Glomerular visceral epithelial cell (primary cell): Measurements from ENCODE around the gene DNAL4.
"Not testable (repeated sequence)": the region's sequence is repeated elsewhere in the genome, so short reads cannot be mapped to it uniquely, and the experiment has no call there.

Source experiments
- DNase-seq: peaks from one replicate; pipeline ENCODE4 v3.0.0-alpha.2; 2016; ENCODE audit errors: extremely low spot score

Gene DNAL4

DNA sequence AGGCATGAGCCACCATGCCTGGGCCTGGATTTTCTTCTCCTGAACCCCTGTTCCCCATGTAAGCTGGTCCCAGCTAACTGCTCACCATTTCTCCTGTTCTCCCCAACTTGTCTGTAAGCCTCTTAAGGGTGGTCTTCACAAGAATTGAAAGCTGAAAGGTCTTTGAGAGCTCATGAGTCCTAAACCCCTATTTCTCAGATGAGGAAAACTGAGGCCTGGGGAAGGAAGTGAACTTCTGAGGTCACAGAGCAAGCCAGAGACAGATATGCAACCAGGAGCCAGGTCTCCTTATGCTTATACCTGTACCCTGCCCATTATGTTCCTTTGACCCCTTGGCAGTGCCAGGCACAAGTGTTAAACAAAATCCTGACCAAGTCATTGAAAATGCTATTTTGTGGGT is 33.6 kb upstream of the DNAL4 start:
- DNase-seq: no peak

DNA sequence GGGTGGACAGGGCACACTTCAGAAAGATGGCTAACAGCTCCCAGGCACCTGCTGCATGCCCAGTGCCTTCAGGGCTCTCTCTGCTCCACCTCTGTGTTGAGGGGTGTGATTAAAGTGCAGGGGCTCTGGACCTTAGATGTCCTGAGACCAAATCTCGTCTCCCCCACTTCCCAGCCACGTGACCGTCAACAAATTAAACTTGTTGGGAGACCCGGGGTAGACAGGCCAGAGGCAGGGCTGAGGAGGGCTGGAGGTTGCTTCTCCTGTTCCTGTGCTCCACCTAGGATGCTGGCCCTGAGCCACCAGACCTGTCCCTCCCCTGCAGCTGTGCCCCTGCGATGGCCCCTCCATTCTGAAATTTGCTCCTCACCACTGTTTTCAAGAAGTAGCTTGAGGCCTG is 32.9 kb upstream of the DNAL4 start:
- DNase-seq: no peak

GRCh38 chr22:38826386-38826785 is 32.4 kb upstream of the DNAL4 start:
- no peak for DNase-seq

DNA sequence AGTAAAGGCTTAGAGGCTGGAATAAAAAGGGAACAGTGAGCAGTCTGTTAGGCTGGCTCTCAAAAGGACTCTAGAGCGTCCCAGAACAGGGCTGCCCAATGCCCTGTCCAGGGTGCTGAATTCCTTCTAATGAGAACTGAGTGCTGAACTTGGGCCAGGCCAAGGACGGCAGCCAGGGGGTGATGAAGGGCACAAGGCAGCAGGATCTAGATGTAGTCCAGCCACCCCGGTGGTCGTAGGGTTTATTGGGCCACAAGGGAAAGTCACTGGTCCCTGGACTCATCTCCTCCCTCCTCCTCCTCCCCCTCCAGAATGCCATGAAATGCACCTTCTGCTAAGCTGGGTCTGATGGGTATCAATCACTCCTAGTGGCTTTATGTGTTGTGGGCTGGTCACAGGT is 30.6 kb upstream of the DNAL4 start:
- peak; percentile 60 for DNase-seq

DNA sequence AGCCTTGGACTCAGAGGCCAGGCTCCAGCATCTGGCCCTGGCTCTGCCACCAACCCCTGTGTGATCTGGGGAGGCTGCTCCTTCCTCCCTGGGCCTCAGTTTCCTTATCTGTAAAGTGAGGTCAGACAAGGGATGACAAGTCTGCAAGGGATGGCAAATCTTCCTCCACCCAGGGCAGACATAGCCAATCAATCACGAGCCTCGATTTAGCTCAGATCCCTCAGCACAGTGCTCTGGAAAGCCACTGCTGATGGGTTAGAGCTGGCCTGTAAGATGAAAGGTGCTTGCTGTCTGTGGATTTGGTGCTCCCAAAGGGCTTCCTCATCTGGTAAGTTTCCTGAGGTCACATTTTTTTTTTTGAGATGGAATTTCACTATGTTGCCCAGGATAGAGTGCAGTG is 29.7 kb upstream of the DNAL4 start:
- DNase-seq: no peak

DNA sequence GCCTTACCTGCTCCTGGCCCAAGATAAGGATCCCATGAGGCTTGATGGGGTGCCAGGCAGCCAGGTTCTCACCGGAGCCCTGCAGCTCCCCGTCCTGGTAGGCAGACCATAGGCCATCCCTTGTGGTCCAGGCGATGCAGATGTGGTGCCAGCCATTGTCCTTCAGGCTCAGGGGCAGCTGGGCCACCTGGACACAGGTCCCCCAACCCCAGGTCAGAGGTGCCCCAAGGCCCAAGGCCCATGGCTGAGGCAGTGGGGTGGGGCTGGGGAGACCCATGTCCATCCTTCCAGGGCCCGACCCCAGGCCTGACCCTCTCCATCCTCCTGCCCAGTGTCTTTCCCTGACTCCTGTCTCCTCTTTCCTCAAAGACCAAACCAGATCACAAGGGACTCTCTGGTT is 29.1 kb upstream of the DNAL4 start:
- no peak for DNase-seq

DNA sequence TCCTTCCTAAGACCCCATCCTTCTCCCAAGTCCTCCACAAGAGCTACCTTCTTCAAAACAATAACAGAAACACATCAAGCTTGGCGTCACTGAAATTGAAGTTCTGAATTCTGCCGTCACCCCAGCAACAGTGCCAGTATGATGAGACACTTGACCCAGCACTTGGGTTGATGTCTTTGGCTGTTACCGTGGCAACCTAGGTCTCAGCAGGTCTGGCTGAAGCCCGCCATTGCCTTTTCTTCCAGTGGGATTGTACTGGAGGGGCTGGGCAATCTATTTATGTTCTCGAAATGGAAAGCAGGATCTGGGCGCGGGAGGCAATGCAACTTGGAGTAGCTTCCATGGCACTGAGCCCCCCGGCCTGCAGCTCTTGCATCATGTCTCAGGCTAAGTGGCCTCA is 26.1 kb upstream of the DNAL4 start:
- DNase-seq: no peak

DNA sequence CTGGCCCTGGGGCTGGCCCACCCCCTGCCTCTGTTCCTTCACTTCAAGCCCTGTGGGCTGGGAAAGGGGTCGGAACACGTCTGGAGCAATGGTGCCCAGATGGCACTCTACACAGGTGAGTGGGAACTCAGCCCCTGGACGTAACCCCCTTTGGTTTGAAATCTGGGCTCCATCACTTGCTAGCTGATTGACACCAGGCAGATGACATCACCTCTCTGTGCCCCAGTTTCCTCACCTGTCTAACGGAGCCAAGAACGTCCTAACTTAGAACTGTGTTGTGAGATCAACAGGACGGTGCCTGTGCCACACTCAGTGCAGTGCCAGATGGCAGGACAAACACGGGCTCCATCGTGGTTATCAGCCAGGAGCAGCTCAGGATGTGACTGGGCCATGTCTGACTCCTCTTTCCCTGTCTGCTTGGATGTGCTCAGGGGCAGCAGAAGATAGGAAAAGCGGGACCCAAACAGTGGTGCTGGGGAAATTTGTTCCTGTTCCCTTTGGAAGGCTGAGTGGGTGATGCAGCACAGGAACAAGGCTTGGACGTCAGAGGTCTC is 25.5 kb upstream of the DNAL4 start:
- DNase-seq: no peak

DNA sequence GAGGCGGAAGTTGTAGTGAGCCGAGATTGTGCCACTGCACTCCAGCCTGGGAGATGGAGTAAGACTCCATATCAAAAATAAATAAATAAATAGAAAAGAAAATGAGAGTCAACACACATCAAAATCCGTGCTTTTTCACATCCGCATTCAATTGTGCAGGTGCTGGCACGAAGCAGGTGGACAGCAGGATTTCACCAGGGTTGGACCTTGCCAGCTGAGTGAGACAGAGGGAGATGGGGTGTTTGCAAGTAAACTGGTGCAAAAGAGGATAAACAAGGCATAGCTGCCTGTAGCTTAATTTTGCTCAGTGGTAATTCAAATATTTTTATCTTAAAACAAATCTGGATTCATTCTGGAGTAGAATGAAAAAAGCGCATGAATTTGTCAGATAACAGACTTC is 23.3 kb upstream of the DNAL4 start:
- no peak for DNase-seq

DNA sequence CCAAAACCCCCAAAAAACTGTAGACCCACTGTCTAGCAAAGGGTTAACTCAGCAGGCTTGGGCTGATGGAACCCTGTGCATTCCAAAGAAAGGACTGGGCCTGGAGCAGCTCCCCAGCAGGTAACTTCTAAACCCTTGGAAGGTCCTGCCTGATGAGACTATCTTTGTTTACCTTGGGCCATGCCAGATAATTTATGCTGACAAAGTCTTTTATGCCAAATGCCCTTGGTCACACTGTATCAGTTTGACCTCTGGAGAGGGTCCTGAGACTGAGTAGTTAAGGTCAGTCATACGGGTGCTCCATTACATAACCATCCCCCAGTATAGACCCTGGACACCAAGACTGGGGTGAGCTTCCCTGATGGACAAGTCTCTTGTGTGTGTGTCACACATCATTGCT is 21.9 kb upstream of the DNAL4 start:
- DNase-seq: no peak

DNA sequence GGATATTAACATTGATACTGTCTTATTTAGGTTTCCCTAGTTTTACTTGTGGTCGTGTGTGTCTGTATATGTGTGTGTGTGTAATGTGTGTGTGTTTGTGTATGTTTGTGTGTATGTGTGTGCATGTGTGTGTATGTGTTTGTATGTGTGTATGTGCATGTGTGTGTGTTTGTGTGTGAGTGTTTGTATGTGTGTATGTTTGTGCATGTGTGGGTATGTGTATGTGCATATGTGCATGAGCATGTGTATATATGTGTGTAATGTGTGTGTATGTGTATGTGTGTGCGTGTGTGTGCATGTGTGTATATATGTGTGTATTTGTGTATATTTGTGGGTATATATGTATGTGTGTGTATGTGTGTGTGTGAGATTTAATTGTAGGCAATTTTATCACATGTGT is 17.3 kb upstream of the DNAL4 start:
- DNase-seq: no peak

GRCh38 chr22:38805041-38805593 is 11.2 kb upstream of the DNAL4 start:
- DNase-seq: not testable (repeated sequence)

GRCh38 chr22:38802671-38803121 is 8.8 kb upstream of the DNAL4 start:
- DNase-seq: peak; percentile 82

GRCh38 chr22:38799265-38800002 is 5.5 kb upstream of the DNAL4 start:
- no peak for DNase-seq

DNA sequence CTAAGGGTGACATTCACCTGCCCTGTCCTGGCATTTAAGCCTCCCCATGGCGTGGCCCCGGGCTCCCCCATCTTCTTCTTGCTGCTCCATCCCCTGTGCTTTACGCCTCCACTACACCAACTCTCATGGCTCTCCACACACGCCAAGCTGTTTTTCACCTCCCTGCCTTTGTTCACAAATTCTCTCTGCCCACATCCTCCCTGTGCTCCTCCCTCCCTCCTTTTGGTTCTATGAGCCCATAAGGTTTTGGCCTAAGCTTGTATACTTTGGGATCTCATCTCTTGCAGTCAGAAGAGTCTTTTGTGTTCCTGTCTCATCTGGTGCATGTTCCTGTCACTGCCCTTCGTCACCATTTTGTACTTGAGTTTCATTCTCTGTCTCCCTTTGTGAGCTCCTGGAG is 4.6 kb upstream of the DNAL4 start:
- DNase-seq: no peak

- DNase-seq: no peak
Measured at GRCh38 chr22:38796262-38796957, 2.5 kb upstream of the DNAL4 start.

DNA sequence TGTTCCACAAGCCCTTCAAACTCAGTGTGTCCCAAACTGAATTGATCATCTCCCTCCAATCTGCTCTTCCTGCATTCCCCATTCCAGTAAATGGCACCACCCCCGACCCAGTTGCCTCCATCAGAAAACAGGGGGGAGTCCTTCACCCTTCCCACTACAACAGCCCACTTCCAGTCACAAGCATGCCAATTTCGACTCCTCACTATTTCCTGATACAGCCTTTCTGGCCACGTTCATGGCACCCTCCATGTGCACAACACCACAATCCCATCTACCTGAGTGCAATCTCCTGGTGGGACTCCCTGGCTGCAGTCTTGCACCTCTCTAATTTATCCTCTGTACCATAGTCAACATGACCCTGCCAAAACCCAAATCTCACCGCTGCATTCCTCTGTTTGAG is 1.6 kb upstream of the DNAL4 start:
- no peak for DNase-seq

GRCh38 chr22:38793317-38793716 is 626 bp downstream of the DNAL4 start:
- DNase-seq: no peak

- peak; percentile 34 for DNase-seq
Measured at GRCh38 chr22:38792833-38793232, 1.1 kb downstream of the DNAL4 start.

DNA sequence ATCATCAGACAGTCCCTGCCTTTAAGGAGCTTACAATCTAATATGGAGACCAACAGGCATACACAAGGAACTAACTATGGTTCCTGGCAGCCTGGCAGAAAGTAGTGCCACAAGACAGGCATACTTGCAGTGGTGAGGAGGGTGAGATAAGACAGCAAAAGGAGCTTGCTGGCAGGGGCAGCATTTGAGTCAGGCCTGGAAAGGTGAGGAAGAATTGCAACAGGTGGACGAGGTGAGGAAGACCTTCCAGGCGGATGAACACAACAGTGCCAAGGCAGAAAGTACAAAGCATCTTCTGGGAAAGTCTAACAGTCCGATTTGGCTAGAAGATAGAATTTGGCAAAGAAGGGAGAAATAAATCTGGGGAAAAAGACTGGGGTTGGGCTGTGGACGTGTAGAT is 4.3 kb downstream of the DNAL4 start:
- DNase-seq: no peak

GRCh38 chr22:38788846-38789245 is 5.1 kb downstream of the DNAL4 start:
- no peak for DNase-seq

GRCh38 chr22:38788021-38788816 is 5.7 kb downstream of the DNAL4 start:
- peak; percentile 48 for DNase-seq
